AG09319 (cell line): Measurements from ENCODE around the gene CAMTA1.
A peak's percentile ranks its signal among the peaks of the same experiment; 100 is the strongest.

Experiments
- DNase-seq: peaks from one replicate; pipeline ENCODE4 v3.0.0-alpha.2; 2010; ENCODE audit warnings: low read depth; ENCODE audit errors: extremely low read depth
- CTCF ChIP-seq: IDR thresholded peaks from 2 replicates; pipeline ENCODE4 v1.5.1; 2011; ENCODE audit warnings: low read depth, mild to moderate bottlenecking, inconsistent platforms, low read length, moderate library complexity

The CAMTA1 gene

GRCh38 chr1:6779089-6779805 is 6.0 kb upstream of the CAMTA1 start:
- TF ChIP-seq CTCF, result no peak

GRCh38 chr1:6782151-6782550 is 3.1 kb upstream of the CAMTA1 start:
- no peak for TF ChIP-seq CTCF
- no peak for DNase-seq

More at GRCh38 chr1:6779089-6779805, 6.0 kb upstream of the CAMTA1 start:
- DNase-seq, result no peak

GRCh38 chr1:6783221-6783620 is 2.0 kb upstream of the CAMTA1 start:
- no peak for DNase-seq
- TF ChIP-seq CTCF, result no peak; the same call in 1 of the 2 replicates

- TF ChIP-seq CTCF, result no peak
Observed at GRCh38 chr1:6783936-6784559, 1.2 kb upstream of the CAMTA1 start.

GRCh38 chr1:6784560-6785317 is 515 bp upstream of the CAMTA1 start:
- DNase-seq, result peak; percentile 100
- no peak for TF ChIP-seq CTCF

More at GRCh38 chr1:6783936-6784559, 1.2 kb upstream of the CAMTA1 start:
- DNase-seq, result no peak

GRCh38 chr1:6785728-6786505 is 663 bp downstream of the CAMTA1 start:
- DNase-seq, result no peak
- no peak; the same call in none of the 2 replicates for TF ChIP-seq CTCF
